ENCODE measurements around the gene TSSK6.

Gene TSSK6

GRCh38 chr19:19529783-19530422 is 14.6 kb upstream of the TSSK6 start:
- DNase-seq, result no peak

- no peak for DNase-seq
Measured at GRCh38 chr19:19528721-19529490, 13.6 kb upstream of the TSSK6 start, which contains the start of gene YJEFN3. Gene YJEFN3 (plus strand): TSS chr19:19528911. CDS start chr19:19528933, 22 bp downstream.

GRCh38 chr19:19527674-19528625 is 12.6 kb upstream of the TSSK6 start:
- no peak for DNase-seq

- no peak for DNase-seq
Measured at GRCh38 chr19:19527371-19527656, 12.0 kb upstream of the TSSK6 start.

- no peak for DNase-seq
Measured at GRCh38 chr19:19526581-19527370, 11.4 kb upstream of the TSSK6 start.

- DNase-seq, result no peak
Measured at GRCh38 chr19:19525611-19526380, 10.4 kb upstream of the TSSK6 start.

GRCh38 chr19:19524053-19524452 is 8.7 kb upstream of the TSSK6 start:
- no peak for DNase-seq

GRCh38 chr19:19523177-19523576 is 7.8 kb upstream of the TSSK6 start:
- no peak for DNase-seq

- DNase-seq, result no peak
Measured at GRCh38 chr19:19520989-19521388, 5.6 kb upstream of the TSSK6 start.

GRCh38 chr19:19517235-19517619 is 1.9 kb upstream of the TSSK6 start:
- no peak for DNase-seq

- DNase-seq, result peak; percentile 91
Measured at GRCh38 chr19:19515642-19516519, 533 bp upstream of the TSSK6 start, which contains the start of gene NDUFA13. Gene NDUFA13 (plus strand): TSS chr19:19516225. CDS start chr19:19516239, 14 bp downstream.

GRCh38 chr19:19514215-19514657 is 1.1 kb downstream of the TSSK6 start:
- peak; percentile 33 for DNase-seq

GRCh38 chr19:19513682-19514081 is 1.7 kb downstream of the TSSK6 start:
- no peak for DNase-seq

GRCh38 chr19:19510432-19510831 is 4.9 kb downstream of the TSSK6 start:
- DNase-seq, result no peak

- DNase-seq, result no peak
Measured at GRCh38 chr19:19508217-19508616, 7.1 kb downstream of the TSSK6 start.

GRCh38 chr19:19507354-19507753 is 8.0 kb downstream of the TSSK6 start:
- no peak for DNase-seq

- no peak for DNase-seq
Measured at GRCh38 chr19:19506592-19506991, 8.8 kb downstream of the TSSK6 start.

- DNase-seq, result no peak
Measured at GRCh38 chr19:19505669-19506326, 9.6 kb downstream of the TSSK6 start.

- DNase-seq, result no peak
Measured at GRCh38 chr19:19504754-19505668, 10.3 kb downstream of the TSSK6 start.

Data from CD4-positive, alpha-beta T cell treated with Interleukin-15 for 1 hour (primary cell).